ENCODE data around the gene SORCS2. TPM values are rescaled to one million over a fixed set of nuclear protein-coding genes. Genes with fewer than 3 reads are reported as not detected.

Gene SORCS2
- total and polyA plus RNA-seq, 2 of the 13 experiments (the other 11 are each of a cell fraction or from before 2014, with no cell fraction given), result 0.82 to 1.0 TPM

GRCh38 chr4:7559741-7560395, 367.5 kb downstream of the SORCS2 start (continued):
- TF ChIP-seq NFKB2 (CRISPR knock-in tag; IDR thresholded peaks at IDR 0.05; ENCODE audit: borderline replicate concordance) (no peak), KAT2B (IDR thresholded peaks at IDR 0.05; ENCODE audit: borderline replicate concordance, low read depth, low read length) (peak; percentile 49; the same call in 1 of the 2 replicates), MED1 (CRISPR knock-in tag; IDR thresholded peaks at IDR 0.05) (peak; percentile 26; the same call in 1 of the 2 replicates), TMF1 (CRISPR knock-in tag; IDR thresholded peaks at IDR 0.05; ENCODE audit: low read depth) (no peak), KLF16 (CRISPR knock-in tag; IDR thresholded peaks at IDR 0.05) (0 out of 4 replicates have a peak, but pooled peaks of 1 of the 2 experiments have one; percentile 28), SOX6 (IDR thresholded peaks at IDR 0.05) (no peak), SOX6 (CRISPR knock-in tag; IDR thresholded peaks at IDR 0.05) (no peak), TFAP4 (IDR thresholded peaks at IDR 0.05; ENCODE audit: borderline replicate concordance, low read depth) (no peak), MIER3 (CRISPR knock-in tag; IDR thresholded peaks at IDR 0.05; ENCODE audit: borderline replicate concordance) (no peak)
- TF ChIP-seq, protein P1, sequence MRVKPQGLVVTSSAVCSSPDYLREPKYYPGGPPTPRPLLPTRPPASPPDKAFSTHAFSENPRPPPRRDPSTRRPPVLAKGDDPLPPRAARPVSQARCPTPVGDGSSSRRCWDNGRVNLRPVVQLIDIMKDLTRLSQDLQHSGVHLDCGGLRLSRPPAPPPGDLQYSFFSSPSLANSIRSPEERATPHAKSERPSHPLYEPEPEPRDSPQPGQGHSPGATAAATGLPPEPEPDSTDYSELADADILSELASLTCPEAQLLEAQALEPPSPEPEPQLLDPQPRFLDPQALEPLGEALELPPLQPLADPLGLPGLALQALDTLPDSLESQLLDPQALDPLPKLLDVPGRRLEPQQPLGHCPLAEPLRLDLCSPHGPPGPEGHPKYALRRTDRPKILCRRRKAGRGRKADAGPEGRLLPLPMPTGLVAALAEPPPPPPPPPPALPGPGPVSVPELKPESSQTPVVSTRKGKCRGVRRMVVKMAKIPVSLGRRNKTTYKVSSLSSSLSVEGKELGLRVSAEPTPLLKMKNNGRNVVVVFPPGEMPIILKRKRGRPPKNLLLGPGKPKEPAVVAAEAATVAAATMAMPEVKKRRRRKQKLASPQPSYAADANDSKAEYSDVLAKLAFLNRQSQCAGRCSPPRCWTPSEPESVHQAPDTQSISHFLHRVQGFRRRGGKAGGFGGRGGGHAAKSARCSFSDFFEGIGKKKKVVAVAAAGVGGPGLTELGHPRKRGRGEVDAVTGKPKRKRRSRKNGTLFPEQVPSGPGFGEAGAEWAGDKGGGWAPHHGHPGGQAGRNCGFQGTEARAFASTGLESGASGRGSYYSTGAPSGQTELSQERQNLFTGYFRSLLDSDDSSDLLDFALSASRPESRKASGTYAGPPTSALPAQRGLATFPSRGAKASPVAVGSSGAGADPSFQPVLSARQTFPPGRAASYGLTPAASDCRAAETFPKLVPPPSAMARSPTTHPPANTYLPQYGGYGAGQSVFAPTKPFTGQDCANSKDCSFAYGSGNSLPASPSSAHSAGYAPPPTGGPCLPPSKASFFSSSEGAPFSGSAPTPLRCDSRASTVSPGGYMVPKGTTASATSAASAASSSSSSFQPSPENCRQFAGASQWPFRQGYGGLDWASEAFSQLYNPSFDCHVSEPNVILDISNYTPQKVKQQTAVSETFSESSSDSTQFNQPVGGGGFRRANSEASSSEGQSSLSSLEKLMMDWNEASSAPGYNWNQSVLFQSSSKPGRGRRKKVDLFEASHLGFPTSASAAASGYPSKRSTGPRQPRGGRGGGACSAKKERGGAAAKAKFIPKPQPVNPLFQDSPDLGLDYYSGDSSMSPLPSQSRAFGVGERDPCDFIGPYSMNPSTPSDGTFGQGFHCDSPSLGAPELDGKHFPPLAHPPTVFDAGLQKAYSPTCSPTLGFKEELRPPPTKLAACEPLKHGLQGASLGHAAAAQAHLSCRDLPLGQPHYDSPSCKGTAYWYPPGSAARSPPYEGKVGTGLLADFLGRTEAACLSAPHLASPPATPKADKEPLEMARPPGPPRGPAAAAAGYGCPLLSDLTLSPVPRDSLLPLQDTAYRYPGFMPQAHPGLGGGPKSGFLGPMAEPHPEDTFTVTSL (CRISPR knock-in tag; IDR thresholded peaks at IDR 0.05; ENCODE audit: borderline replicate concordance), result peak; percentile 63; the same call in 1 of the 2 replicates
- TF ChIP-seq, protein P2, sequence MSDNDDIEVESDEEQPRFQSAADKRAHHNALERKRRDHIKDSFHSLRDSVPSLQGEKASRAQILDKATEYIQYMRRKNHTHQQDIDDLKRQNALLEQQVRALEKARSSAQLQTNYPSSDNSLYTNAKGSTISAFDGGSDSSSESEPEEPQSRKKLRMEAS (IDR thresholded peaks at IDR 0.05), result 0 out of 2 replicates have a peak, but pooled peaks have one; percentile 24
